ENCODE results near the gene FLOT1. TPM values are rescaled to one million over a fixed set of nuclear protein-coding genes. Genes with fewer than 3 reads are reported as not detected.

Gene FLOT1
- total and polyA plus RNA-seq, 9 of the 15 experiments (the other 6 are each of a cell fraction or from before 2014, with no cell fraction given): 11.7 to 149 (median 118) TPM

GRCh38 chr6:30703011-30703410, 39.5 kb downstream of the FLOT1 start (continued):
- no peak for TF ChIP-seq ZHX1 (conservative IDR thresholded peaks at IDR 0.05; ENCODE audit: low read length)

GRCh38 chr6:30700340-30700739, 42.1 kb downstream of the FLOT1 start:
- ChIA-PET POLR2A (interaction anchor here (0.6 to 27.1 kb wide), 3 partner anchors 2 to 66 kb away, joined by 3 to 524 read pairs (median 524); partner anchors contain the start of genes MDC1, NRM and TUBB), CTCF (ENCODE audit: low intra/inter-chr PET ratio) (no interaction called here)
- intact Hi-C loops (cut with micrococcal nuclease) (no loop called here), in situ Hi-C loops (cut with MboI) (no loop called here)
- Histone ChIP-seq H3K27ac (ENCODE audit: extremely low read depth, low read depth, low read length) (no peak overlapping the region), H2AFZ (ENCODE audit: low read depth, low read length) (no peak overlapping the region), H3K9me3 (replicated peaks; ENCODE audit: control insufficient read depth, insufficient read depth, low read depth, low read length) (no peaks in the 10 kb centered on the region), H3K36me3 (ENCODE audit: control insufficient read depth, insufficient read depth, low read length) (peaks cover 49% of the 10 kb centered on the region), H3K9me1 (ENCODE audit: control insufficient read depth, insufficient read depth, low read length) (no peaks in the 10 kb centered on the region), H3K9ac (ENCODE audit: insufficient read depth in 1 of 2, low read depth in 2 of 2, low read length in 2 of 2) (no peak overlapping the region), H3K4me3 (no peak overlapping the region), H3K27me3 (ENCODE audit: control insufficient read depth in 2 of 2, insufficient read depth in 2 of 2, low read length in 2 of 2) (no peaks in the 10 kb centered on the region), H3K4me1 (replicated peaks in 1 of 2; ENCODE audit: control insufficient read depth in 2 of 2, insufficient read depth in 2 of 2, low read length in 2 of 2) (no peaks in the 10 kb centered on the region), H3K4me2 (ENCODE audit: insufficient read depth, low read length) (no peak overlapping the region), H3K79me2 (ENCODE audit: control insufficient read depth, insufficient read depth, low read length) (no peaks in the 10 kb centered on the region), H4K20me1 (replicated peaks; ENCODE audit: control insufficient read depth, insufficient read depth, low read length) (no peaks in the 10 kb centered on the region)
- no TSS peak for BruUV-seq (replicated peaks)
- WGBS (ENCODE audit: insufficient coverage, low coverage, missing lambda C conversion rate): 61% methylated on average over 3 of the region's 4 CpGs
- ATAC-seq (0 out of 3 replicates have a peak, but pooled peaks have one; percentile 19), DNase-seq (ENCODE audit: extremely low read depth in 1 of 4, low spot score in 3 of 4) (no peak), FAIRE-seq (no peak)
- TF ChIP-seq SRSF7 (optimal IDR thresholded peaks at IDR 0.05; ENCODE audit: low read depth, low read length): no peak
- no peak for TF ChIP-seq ATF4 (CRISPR knock-in tag; IDR thresholded peaks at IDR 0.05)
